ENCODE data around the gene CYB561D2.

Gene CYB561D2

DNA sequence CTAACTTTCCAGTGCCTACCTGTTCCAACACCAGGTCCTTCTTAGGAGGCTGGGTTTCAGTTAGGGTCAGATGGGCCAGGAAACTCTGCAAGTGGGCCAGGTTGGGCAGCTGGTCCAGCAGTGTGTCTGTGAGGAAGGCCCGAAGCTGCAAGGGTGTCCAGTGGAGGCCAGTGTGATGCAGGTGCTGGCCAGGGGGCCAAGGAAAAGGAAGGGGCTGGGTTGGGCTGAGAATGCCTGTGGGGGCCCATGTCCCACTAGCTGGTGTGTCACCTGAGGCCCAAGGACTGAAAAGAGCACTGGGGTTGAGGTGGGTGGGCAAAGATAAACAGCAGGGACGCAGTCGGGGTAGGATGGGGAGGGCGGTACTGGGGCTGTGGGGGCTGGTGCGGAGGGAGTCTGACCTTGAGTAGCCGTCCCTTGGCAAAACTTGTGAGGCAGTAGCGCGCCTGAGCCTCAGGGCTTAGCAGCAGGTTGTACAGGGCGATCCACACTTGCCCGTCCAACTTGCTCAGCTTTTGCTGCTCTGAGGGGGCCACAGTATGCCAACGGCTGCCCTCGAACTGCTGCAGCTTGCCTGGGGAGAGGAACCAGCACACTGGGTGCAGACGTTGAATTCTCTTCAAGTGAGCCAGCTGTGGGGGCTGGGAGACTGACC, 8.5 kb upstream of the CYB561D2 start:
- no peak for DNase-seq

DNA sequence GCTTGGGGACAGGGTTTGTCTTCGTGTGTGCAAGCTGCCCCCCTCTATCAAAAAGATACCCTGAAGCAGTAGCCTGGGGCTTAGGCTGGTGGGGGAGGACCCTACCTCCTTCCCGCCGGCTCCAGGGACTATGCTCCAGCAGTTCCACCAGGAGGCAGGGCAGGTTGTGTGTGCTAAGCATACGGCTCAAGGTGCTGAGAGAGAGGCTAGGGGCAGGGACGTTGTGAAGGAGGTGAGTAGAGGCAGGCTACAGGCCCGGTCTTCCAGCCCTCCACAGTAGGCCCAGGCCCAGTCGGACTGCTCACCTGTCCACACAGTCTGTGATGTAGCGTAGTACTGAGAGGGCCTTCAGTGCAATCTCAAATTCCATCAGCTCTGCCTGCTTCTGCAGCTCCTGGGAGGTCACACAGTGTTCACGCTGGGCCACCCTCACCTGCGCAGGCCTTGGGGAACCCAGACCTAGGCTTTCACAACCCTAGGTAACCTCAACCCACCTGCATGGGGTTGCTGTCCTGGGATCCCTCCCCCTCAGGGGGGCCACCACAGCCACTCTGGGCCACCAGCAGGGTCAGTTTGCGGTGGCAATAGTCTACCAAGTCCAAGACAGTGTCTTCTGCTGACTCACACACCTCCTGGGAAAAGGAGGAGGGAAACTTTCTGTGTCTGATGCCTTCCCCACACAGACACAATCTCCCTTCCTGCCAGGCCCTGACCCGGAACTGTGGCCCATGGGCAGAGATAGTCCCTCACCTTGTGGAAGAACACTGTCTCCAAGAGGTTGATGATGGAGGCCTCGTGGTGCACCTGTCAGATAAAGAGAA, 7.6 kb upstream of the CYB561D2 start:
- no peak for DNase-seq

DNA sequence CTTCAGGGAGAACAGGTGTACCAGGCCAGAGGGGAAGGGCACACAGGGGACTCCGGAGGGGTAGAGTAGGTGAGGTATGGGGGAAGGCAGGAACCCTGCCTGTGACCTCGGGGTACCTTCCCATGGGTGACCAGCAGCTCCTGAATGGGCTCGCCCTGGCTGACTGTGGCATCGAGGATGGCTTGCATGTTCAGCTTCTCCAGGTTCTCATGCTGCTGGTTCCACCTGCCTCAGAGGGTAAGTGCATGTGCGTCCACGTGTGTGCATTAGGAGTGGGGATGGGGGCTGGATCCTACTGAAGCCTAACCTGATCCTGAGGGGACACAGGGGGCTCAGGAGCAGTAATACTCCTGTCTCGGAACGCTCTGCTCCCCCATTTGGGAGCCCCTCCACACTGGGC, 5.7 kb upstream of the CYB561D2 start:
- no peak for DNase-seq

DNA sequence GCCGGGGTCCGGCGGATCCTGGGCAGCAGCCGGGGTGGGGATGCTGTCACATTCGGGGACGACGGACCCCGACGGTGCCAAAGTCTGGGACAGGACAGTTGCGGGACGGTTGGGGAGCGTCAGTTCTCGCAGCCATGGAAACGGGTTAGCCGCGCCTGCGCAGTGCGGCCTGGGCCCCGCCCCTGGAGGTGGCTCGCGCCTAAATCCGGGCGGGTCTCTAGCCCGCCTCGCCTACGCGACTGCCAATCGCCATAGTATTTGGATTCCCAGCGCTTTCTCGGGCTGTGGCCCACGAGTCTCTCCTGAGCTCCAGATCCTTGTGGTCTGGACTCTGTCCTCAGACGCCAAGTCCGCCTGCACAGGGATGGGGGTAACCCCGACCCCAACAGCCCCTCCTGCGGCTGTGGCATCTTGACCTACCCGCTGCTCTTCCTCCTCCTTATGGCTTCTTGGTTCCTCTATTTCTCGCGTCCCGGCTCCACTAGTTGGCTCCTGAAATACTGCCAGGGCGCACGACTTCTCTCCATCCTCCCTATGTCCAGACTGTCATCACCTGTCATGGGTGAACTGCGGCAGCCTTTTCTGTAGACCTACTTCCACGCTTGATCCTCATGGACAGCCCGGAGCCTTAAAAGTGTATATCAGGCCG, 5.0 kb upstream of the CYB561D2 start, which contains the start of gene ZMYND10:
Gene ZMYND10, minus strand, starts transcription at position 147 of the 649 bp plus-strand sequence. CDS start 153 bp downstream, outside the sequence.
- DNase-seq: peak; percentile 65

DNA sequence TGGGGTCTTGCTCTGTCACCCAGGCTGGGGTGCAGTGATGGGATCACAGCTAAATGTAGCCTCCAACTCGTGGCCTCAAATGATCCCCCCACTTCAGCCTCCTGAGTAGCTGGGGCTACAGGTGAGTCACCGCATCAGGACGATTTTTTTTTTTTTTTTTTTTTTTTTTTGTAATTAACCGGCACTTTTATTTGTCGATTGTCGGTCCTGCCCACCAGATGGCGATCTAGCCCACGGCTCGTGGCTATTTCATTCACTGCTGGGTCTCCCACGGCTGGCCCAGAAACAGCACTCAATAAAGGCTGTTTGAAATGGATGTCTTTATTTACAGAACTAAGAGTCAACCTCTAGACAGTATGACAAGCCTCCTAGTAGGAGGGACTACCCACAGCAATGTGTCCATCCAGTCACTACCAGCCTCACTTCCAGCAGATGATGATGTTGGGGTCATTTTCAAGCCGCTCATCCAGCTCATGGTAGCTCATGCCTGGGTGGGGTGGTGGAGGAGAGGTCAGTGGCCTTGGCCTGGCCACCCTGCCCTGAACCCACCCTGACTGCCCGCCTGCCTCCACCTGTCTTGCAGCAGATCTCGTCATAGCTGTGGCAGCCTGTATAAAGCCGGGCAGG, 3.4 kb upstream of the CYB561D2 start:
- DNase-seq: peak; percentile 73

DNA sequence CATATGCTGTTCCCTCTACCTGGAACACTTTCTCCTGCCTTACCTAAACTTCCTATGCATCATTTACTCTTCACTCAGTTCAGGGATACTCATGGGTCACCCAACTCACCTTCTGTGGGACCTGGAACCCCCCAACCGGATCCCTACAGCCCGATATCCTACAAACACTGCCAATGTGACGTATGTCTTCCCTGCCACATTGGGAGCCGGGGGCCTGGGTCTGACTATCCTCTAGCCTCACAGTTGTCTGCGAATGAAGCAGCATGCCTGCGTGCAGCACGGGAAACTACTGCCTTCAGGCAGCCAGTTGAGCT, 492 bp upstream of the CYB561D2 start:
- no peak for DNase-seq

DNA sequence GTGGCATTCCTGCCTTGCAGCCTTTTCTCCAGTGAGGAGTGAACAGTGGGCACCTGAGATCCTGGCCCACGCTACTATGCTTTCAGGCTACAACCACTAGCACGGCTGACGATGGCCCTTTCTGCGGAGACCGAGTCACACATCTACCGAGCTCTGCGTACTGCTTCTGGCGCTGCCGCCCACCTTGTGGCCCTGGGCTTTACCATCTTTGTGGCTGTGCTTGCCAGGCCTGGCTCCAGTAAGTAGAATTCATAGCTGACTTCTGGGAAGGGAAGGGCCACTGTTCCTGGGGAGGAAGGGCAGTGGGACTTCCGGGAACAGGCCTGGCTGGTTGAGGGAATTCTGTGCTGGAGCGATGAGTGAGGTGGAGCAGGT, 648 bp downstream of the CYB561D2 start:
- no peak for DNase-seq

DNA sequence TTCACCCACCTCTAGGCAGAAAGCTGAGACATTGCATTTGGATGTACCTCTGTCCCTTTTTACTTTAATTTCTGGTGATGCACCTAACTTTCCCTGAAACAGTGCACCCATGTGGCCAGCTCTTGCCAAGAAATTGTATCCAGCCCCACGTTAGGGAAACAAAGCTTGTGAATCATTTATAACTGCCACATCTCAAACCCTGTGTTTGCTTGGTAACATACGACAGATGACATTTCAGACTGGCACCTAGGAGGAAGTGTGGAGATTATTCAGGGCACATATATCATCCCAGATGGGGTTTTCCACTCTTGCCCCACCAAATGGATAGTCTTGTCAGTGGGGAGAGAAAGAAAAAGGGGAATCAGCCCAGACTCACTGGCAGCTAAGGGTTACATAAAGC, 2.1 kb downstream of the CYB561D2 start:
- no peak for DNase-seq

DNA sequence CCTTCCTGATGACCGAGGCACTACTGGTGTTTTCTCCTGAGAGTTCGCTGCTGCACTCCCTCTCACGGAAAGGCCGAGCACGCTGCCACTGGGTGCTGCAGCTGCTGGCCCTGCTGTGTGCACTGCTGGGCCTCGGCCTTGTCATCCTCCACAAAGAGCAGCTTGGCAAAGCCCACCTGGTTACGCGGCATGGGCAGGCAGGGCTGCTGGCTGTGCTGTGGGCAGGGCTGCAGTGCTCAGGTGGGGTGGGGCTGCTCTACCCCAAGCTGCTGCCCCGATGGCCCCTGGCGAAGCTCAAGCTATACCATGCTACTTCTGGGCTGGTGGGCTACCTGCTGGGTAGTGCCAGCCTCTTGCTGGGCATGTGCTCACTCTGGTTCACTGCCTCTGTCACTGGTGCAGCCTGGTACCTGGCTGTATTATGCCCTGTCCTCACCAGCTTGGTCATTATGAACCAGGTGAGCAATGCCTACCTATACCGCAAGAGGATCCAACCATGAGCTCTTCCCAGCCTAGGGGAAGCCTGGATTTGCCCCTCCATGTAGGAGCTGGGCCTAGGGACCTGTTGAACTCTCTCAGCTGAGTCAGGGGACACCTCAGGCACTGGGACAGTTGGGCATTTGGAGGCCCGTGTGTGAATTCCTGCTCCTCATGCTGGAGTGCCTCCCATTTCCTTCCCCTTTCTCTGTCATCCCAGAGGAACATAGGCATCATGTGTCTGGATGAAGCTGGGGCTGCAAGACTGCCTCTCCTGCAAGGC, 2.8 kb downstream of the CYB561D2 start:
- no peak for DNase-seq

DNA sequence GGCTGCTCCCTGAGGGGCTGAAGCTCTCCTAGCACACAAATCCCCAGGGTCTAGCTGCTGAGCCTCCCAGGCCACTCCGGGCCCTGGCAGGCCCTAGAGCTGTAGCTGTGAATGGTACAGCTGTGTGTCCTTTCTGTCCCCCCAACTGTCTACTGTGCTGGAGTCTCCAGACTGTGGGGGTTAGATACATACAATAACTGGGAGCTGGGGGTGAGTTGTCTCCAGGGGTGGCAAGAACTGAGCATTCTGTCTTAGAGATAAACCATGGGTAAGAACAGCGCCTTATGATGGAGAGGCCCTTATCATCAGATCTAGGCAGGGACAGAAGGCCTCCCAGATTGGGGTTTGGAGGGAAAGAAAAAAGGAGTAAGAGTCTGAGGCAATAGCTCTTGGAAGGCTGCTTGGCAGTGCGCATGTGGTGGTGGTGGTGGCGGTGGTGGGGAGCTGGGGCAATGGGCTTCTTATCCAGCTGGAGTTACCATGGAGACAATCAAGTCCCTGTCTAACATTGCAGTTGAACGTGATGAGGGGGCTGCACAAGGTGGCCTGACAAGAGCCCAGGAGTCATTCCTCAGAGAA, 3.6 kb downstream of the CYB561D2 start:
- no peak for DNase-seq

DNA sequence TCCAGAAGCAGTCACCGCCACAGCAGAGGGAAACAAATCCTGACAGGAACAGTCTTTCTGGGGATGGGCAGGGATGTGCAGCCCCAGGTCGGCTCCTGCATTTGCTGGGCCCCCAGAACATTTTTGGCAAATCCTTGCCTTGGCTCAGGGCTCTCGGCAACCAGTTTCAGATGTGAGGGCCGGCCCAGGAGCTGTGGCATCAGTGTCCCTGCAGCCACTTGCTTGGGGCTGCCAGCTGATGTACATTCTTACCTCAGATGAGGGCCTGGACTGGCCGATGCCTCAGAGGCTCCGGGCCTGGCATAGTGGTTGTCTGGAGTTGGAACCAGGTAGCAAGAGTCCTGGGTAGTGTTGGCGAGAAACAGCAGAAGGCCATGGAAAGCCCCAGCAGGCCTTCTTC, 4.2 kb downstream of the CYB561D2 start:
- no peak for DNase-seq

DNA sequence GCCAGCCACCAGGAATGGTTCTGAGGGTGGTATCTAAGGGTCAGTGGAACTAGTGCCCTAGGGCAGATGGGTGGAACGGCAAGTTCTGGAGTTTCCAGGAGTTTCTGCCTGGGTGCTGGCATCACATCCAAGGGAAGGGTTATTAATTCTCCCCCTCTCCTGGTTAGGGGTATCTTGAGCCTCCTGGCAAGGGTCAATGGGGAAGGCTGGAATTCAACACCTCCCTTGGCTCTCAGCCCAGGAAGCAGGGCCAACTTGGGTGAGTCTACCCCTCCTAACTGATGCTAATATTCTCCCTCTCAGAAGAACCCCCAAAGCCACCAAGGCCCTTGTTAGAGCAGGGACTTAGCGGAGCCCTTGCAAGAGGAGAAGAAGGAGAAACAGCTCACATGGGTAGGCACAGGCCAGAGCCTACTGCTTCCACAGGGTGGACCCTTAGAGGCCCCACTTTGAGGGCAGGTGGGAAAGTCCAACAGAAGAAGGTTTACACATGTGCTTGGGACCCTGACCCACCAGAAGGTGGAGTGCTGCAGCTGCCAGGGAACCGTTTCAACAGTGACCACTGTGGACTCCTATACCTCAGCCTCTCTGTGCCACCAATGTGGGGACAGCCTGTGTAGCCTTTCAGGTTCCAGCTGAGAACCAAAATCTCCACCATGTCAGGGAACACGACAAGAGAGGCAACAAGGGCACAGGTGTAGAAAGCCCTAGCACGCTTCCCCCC, 5.3 kb downstream of the CYB561D2 start:
- DNase-seq: no peak

DNA sequence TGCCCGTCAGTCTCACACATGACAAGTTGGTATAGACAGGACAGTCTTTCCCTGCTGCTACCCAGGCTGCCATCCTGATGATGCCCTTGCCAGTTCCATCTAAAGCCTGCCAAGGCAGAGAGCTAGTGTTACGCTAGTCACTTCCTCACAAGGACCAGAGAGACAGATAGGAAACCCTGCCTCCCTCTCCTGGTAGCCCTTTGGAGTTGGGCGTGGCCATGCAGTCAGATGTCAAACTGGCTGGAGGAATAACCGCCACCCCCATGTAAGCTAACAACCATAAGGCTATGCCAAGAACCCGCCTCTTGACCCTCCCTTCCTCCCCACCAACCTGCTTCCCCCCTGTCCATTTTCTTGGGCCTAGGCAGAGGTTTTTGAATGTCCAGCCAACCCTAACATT, 5.9 kb downstream of the CYB561D2 start:
- no peak for DNase-seq

DNA sequence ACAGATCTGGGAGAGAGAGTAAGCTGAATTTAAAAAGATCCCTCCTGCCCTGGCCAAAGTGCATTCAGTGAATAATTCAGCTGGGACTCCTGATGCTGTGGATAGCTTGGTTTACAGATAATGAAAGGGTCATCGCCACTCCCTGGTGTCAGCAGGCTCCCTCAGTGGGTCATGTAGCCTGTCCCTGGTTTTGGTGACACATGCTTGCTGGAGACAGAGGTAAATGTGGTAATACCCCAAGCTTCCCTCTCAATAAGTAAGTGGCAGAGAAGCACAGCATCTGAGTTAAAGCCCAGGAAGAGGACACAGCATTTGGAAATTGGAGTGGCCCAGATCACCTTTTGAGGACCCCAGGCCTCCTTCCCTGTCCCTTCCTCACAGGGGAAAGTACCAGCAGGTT, 6.8 kb downstream of the CYB561D2 start:
- no peak for DNase-seq

DNA sequence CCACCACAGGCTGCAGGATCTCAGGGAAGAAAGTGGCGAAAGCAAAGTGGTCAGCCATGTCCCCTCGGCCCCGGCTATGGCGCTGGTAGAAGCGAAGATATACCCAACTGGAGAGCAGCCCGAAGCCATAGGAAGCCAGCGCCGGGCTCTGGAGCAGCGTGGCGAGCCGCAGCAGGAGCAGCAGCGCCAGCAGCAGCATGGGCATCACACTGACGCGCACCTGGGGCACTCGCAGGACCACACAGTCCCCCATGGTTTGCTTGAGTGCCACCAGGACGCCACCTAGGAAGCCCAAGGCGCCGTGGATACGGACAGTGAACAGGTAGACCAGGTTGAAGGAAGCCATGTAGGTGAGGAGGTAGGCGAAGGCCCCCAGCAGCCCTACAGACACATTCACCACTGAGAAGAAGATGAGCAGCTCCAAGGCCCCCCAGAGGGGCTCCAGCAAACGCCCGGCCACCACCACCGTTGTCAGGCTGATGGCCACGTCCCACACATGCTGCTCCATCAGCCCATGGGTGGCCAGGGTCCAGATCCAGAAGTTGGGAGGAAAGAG, 7.8 kb downstream of the CYB561D2 start:
- no peak for DNase-seq

DNA sequence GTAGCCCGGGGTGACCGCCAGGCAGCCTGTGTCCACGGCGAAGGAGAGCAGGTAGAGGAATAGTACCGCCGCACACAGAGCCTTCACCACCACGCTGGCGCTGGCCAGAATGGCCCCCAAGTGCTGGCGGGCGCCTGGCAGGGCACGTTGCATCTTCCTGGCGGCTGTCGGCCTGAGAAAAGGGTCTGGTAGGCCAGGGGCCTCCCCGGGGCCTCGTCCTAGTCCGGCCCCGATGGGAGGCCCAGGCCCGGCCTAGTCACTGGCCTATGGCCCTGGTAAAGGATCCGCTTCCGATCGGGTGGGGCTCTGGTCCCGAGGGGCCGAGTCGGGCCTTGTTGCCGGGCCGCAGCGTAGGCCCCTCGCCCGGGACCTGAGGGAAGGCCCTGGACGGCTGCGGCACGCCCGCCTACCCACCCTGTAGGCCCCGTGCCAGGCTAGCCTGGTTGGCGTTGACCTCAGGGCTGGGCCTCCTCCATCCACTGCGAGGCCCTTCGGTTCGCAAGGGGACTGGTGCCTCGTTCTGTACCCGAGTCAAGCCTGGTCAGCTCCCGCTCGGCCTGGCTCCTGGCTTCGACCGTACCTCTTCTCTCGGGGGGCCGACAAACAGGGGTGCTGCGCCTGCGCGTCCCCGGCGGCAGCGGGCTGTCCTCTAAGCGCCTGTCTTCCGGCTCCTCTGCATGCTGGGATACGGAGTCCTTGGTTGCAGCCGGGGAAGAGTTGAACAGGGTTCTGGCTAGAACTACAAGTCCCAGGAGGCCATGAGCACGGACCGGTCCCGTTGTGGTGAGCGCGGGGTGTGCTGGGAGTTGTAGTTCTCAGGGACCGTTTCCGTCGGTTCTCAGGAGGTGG, 8.5 kb downstream of the CYB561D2 start, which contains the start of gene TMEM115:
Gene TMEM115, minus strand, starts transcription at position 611 of the 849 bp plus-strand sequence. Its CDS starts 458 bp downstream, at position 153.
- peak; percentile 95 for DNase-seq

DNA sequence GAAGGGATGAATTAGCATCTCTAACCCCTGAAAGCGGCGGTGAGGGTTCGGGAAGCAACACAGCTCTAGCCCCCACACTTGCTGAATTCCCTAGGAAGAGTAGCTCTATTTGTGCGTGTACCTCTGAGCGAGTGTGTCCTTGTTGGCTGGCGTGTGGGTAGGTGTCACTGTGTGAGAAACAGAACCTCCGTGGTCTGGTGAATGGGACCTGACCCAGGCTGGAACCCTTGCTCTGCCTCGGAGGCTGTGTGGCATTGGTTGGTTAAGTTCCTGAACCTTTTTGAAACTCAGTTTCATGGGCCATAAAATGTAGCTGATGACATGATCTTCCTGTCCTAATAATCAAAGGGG, 9.1 kb downstream of the CYB561D2 start:
- DNase-seq: no peak

DNA sequence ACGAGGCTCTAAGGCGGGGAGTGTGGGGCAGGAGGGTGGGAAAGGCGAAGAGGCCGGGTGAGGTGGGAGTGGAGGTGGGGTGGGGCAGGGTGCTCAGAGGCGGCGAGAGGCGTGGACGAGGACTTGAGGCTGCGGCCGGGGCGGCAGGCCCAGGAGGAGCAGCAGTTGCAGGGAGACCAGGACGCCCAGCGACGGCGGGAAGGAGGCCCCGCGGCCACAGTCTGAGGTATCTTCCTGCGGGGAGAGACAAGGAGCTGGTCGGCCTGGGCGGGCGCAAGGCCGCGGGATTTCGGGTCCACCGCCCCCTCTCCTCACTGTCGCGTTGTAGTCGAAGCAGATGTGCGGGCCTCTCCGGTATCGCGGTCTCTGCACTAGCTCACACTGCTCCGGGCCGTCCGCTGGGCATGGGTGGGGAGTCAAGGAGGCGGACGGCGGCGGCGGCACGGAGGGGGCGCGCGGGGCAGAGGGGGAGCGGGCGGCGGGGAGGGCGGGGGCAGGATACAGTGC, 14.0 kb downstream of the CYB561D2 start:
- DNase-seq: no peak

DNA sequence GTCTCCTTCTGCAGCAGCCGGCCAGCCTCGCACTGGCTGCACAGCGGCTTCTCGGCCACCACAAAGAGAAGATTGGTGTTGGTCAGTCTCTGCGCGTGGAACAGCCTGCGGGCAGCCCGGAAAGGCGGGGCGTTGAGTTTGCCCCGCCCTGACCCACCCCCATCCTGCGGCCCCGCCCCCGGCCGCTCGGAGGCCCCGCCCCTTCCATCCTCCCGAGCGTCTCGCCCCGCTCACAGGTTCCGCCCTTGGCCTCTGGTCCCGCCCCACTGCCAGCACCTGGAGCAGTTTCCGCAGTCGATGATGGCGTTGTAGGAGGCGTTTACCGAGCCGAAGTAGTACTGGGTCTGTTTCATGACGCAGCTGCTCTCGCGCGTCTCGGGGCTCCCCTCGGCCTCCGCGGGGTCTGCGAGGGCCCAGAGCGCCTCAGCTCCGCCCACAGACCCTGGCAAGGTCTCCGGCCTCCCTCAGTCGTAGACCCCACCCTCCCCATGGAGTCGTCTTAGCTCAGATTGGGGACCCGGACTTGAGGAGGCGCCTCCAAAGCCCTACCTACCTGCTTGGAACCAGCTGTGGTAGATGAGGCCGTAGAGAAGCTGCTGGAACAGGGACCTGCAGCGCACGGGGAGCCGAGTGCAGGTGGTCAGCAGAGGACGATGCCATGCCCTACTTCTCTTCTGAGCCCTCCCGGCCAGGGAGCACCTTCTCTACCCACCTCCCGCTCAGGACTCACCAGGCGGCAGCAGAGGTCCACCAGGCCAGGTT, 14.6 kb downstream of the CYB561D2 start:
- peak; percentile 94 for DNase-seq
